KMS-11 (cell line): Measurements from ENCODE around the gene AZGP1.
"Not testable (repeated sequence)": the region's sequence is repeated elsewhere in the genome, so short reads cannot be mapped to it uniquely, and the experiment has no call there.

ENCODE experiments used
- H2AFZ ChIP-seq: fragments of 200-600 bp; sonication (generic); 2 replicates; pipeline ENCODE4 v1.6.1; 2016; ENCODE audit warnings: antibody characterized with exemption, mixed run types, low read depth
- H3K27ac ChIP-seq: fragments of 200-600 bp; sonication (generic); 2 replicates; pipeline ENCODE4 v1.6.1; 2016; ENCODE audit warnings: mild to moderate bottlenecking, mixed run types
- H3K27me3 ChIP-seq: fragments of 200-600 bp; sonication (generic); 2 replicates; pipeline ENCODE4 v1.6.1; 2017; ENCODE audit warnings: mild to moderate bottlenecking, low read depth, mixed run types, moderate library complexity; ENCODE audit not compliant: insufficient read depth
- H3K36me3 ChIP-seq: fragments of 200-600 bp; sonication (generic); 2 replicates; pipeline ENCODE4 v1.6.1; 2017; ENCODE audit warnings: mild to moderate bottlenecking, mixed run types; ENCODE audit not compliant: insufficient read depth
- H3K4me1 ChIP-seq: fragments of 200-600 bp; sonication (generic); 2 replicates; pipeline ENCODE4 v1.6.1; 2016; ENCODE audit warnings: mild to moderate bottlenecking, low read depth, mixed run types; ENCODE audit not compliant: poor library complexity, severe bottlenecking
- H3K4me2 ChIP-seq: fragments of 200-600 bp; sonication (generic); 2 replicates; pipeline ENCODE4 v1.7.0; 2016; ENCODE audit warnings: mild to moderate bottlenecking, mixed run types
- H3K4me3 ChIP-seq: fragments of 200-600 bp; sonication (generic); IDR thresholded peaks from 2 replicates; pipeline ENCODE4 v1.6.1; 2017; ENCODE audit warnings: low read depth, low read length, mixed read lengths; ENCODE audit not compliant: insufficient read depth
- H3K79me2 ChIP-seq: fragments of 200-600 bp; sonication (generic); 2 replicates; pipeline ENCODE4 v1.6.1; 2016; ENCODE audit warnings: low read depth, mixed run types; ENCODE audit not compliant: insufficient read depth
- H3K9ac ChIP-seq: fragments of 200-600 bp; sonication (generic); 2 replicates; pipeline ENCODE4 v1.6.1; 2016; ENCODE audit warnings: mild to moderate bottlenecking, mixed run types
- H4K20me1 ChIP-seq: fragments of 200-600 bp; sonication (generic); 2 replicates; pipeline ENCODE4 v1.6.1; 2016; ENCODE audit warnings: mild to moderate bottlenecking, mixed run types; ENCODE audit not compliant: insufficient read depth
- TF ChIP-seq, protein P1 (sequence below): fragments of 200-600 bp; sonication (generic); conservative IDR thresholded peaks from 2 replicates; pipeline ENCODE4 v1.6.1; 2017; ENCODE audit warnings: low read depth, mild to moderate bottlenecking, antibody characterized with exemption, low read length, moderate library complexity, mixed read lengths

The AZGP1 gene

DNA sequence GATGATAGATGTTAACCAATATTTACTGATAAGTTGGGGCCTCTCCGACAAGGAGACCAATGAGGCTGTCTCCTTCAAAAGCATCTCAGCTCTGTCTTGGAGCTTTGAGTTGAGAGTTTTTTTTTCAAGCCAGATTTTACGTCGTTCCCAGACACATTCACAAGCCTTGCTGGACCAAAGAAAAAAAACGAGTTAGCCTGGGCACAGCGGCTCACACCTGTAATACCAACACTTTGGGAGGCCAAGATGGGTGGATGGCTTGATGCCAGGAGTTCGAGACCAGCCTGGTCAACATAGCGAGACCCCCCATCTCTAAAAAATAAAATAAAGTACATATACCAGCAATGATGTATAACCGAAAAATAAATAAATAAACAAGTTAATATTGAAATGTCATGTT is 19.0 kb upstream of the AZGP1 start:
- Histone ChIP-seq H2AFZ (no peak overlapping the region), H4K20me1 (no peaks in the 10 kb centered on the region), H3K4me1 (no peaks in the 10 kb centered on the region), H3K79me2 (no peaks in the 10 kb centered on the region), H3K36me3 (no peaks in the 10 kb centered on the region), H3K4me3 (no peak overlapping the region), H3K9ac (no peak overlapping the region), H3K27ac (no peak overlapping the region), H3K4me2 (no peak overlapping the region), H3K27me3 (no peaks in the 10 kb centered on the region; the same call in 1 of the 2 replicates)
- TF ChIP-seq, protein P1, sequence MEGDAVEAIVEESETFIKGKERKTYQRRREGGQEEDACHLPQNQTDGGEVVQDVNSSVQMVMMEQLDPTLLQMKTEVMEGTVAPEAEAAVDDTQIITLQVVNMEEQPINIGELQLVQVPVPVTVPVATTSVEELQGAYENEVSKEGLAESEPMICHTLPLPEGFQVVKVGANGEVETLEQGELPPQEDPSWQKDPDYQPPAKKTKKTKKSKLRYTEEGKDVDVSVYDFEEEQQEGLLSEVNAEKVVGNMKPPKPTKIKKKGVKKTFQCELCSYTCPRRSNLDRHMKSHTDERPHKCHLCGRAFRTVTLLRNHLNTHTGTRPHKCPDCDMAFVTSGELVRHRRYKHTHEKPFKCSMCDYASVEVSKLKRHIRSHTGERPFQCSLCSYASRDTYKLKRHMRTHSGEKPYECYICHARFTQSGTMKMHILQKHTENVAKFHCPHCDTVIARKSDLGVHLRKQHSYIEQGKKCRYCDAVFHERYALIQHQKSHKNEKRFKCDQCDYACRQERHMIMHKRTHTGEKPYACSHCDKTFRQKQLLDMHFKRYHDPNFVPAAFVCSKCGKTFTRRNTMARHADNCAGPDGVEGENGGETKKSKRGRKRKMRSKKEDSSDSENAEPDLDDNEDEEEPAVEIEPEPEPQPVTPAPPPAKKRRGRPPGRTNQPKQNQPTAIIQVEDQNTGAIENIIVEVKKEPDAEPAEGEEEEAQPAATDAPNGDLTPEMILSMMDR = no peak

DNA sequence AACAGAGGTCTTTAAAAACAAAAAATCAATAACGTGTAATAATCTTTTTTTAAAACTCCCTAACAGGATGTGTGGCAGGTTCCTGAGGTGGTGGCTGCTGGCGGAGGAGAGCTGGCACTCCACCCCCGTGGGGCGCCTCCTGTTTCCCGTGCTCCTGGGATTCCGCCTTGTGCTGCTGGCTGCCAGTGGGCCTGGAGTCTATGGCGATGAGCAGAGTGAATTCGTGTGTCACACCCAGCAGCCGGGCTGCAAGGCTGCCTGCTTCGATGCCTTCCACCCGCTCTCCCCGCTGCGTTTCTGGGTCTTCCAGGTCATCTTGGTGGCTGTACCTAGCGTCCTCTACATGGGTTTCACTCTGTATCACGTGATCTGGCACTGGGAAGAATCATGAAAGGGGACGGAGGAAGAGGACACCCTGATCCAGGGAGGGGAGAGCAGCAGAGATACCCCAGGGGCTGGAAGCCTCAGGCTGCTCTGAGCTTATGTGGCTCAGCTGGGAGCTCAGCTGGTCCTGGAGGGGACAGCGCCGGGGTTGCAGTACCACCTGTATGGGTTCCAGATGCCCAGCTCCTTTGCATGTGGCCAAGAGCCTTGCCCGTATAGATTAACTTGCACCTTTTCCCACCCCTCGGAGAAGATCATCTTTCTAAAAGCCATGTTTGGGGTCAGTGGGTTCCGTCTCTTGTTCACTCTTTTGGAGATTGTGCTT is 16.7 kb upstream of the AZGP1 start:
- Histone ChIP-seq H3K27me3 (peaks cover 7% of the 10 kb centered on the region; the same call in 1 of the 2 replicates), H4K20me1 (no peaks in the 10 kb centered on the region), H2AFZ (no peak overlapping the region), H3K27ac (no peak overlapping the region), H3K4me3 (no peak overlapping the region), H3K79me2 (no peaks in the 10 kb centered on the region), H3K4me2 (no peak overlapping the region), H3K4me1 (no peaks in the 10 kb centered on the region), H3K9ac (no peak overlapping the region), H3K36me3 (no peaks in the 10 kb centered on the region)
- TF ChIP-seq, protein P1 = no peak

DNA sequence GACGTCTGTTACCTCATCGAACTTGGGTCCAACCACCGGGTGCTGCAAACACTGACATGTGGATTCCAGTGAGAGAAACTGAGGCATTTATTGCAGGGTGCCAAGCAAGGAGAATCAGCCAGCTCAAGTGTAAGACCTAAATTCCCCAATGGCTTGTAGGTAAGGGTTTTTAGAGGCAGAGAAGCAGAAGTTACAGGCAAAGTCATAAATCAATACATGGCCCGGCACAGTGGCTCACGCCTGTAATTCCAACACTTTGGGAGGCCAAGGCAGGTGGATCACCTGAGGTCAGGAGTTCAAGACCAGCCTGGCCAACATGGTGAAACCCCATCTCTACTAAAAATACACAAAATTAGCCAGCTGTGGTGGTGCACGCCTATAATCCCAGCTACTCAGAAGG is 15.7 kb upstream of the AZGP1 start:
- H3K4me3 ChIP-seq, H4K20me1 ChIP-seq, H3K79me2 ChIP-seq, H2AFZ ChIP-seq, H3K27me3 ChIP-seq, H3K36me3 ChIP-seq, H3K9ac ChIP-seq, H3K27ac ChIP-seq, H3K4me1 ChIP-seq, H3K4me2 ChIP-seq: not testable (repeated sequence)

DNA sequence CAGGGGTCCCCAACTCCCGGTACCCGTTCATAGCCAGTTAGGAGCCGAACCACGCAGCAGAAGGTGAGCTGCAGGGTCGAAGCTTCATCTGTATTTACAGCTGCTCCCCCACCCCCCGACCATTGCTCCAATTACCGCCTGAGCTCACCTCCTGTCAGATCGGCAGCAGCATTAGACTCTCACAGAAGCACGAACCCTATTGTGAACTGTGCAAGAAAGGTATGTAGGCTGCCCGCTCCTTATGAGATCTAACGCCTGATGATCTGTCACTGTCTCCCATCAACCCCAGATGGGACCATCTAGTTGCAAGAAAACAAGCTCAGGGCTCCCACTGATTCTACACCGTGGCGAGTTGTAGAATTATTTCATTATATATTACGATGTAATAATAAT is 14.6 kb upstream of the AZGP1 start:
- H3K9ac ChIP-seq = no peak overlapping the region
- no peaks in the 10 kb centered on the region for H3K4me1 ChIP-seq
- H3K4me3 ChIP-seq = no peak overlapping the region
- H3K36me3 ChIP-seq = no peaks in the 10 kb centered on the region
- H4K20me1 ChIP-seq = no peaks in the 10 kb centered on the region
- TF ChIP-seq, protein P1 = no peak
- no peaks in the 10 kb centered on the region for H3K79me2 ChIP-seq
- peaks cover 7% of the 10 kb centered on the region; the same call in 1 of the 2 replicates for H3K27me3 ChIP-seq
- H3K27ac ChIP-seq = no peak overlapping the region
- no peak overlapping the region for H2AFZ ChIP-seq
- no peak overlapping the region for H3K4me2 ChIP-seq

DNA sequence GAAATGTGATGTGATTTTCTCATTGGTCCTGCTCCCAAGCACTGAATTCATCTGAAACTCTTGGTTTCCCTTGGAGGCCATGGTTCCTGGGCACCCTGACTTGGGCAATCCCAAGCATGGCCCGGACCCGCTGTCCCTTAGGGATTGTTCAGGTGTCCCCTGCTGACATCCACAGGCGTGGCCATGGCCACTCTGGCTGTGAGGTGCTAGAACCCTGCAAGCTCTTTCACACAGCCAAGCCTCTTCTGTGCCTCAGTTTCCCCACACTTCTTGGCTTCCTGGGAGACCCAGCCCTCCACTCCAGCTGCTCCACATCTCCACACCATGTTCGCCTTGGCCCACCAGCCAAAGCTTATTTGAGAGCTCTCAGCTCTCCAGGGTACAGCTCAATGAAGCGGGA is 12.0 kb upstream of the AZGP1 start:
- Histone ChIP-seq H3K4me2 (no peak overlapping the region), H3K9ac (no peak overlapping the region), H2AFZ (no peak overlapping the region), H3K79me2 (no peaks in the 10 kb centered on the region), H4K20me1 (no peaks in the 10 kb centered on the region), H3K27me3 (peaks cover 7% of the 10 kb centered on the region; the same call in 1 of the 2 replicates), H3K4me1 (no peaks in the 10 kb centered on the region), H3K4me3 (no peak overlapping the region), H3K27ac (no peak overlapping the region), H3K36me3 (no peaks in the 10 kb centered on the region)
- TF ChIP-seq, protein P1 = no peak

DNA sequence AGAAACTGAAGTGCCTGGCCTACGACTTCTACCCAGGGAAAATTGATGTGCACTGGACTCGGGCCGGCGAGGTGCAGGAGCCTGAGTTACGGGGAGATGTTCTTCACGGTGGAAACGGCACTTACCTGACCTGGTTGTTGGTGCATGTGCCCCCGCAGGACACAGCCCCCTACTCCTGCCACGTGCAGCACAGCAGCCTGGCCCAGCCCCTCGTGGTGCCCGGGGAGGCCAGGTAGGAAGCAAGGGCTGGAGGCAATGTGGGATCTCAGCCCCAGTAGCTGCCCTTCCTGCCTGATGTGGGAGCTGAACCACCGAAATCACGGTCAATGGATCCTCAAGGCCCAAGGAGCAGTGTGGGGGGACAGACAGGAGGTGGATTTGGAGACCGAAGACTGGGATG is 11.5 kb upstream of the AZGP1 start:
- H3K27ac ChIP-seq = not testable (repeated sequence)

More for the DNA sequence above, 11.5 kb upstream of the AZGP1 start:
- H3K27me3 ChIP-seq, H3K4me3 ChIP-seq, H3K4me1 ChIP-seq, H3K36me3 ChIP-seq, H4K20me1 ChIP-seq, H2AFZ ChIP-seq, H3K9ac ChIP-seq, H3K79me2 ChIP-seq, H3K4me2 ChIP-seq: not testable (repeated sequence)
